AG09309 (cell line): Measurements from ENCODE around the gene COL9A2.

Experiments used
- DNase-seq: peaks from one replicate; pipeline ENCODE4 v3.0.0-alpha.2; 2010; ENCODE audit warnings: low read depth
- H3K4me3 ChIP-seq: 2 replicates; pipeline ENCODE4 v1.5.1; 2011; ENCODE audit warnings: mild to moderate bottlenecking, low read depth, low read length, moderate library complexity; ENCODE audit not compliant: control insufficient read depth
- CTCF ChIP-seq: IDR thresholded peaks from 2 replicates; pipeline ENCODE4 v1.5.1; 2011; ENCODE audit warnings: mild to moderate bottlenecking, low read depth, low read length, inconsistent platforms; ENCODE audit not compliant: insufficient read depth, control insufficient read depth; ENCODE audit errors: missing control alignments

The COL9A2 gene

GRCh38 chr1:40300249-40300567, 16.9 kb downstream of the COL9A2 start:
- no peak for DNase-seq
- no peak overlapping the region for H3K4me3 ChIP-seq
- TF ChIP-seq CTCF, result no peak

GRCh38 chr1:40299366-40300248, 17.5 kb downstream of the COL9A2 start:
- TF ChIP-seq CTCF, result no peak
- no peak overlapping the region for H3K4me3 ChIP-seq
- DNase-seq, result no peak

- no peak for TF ChIP-seq CTCF
- DNase-seq, result no peak
- H3K4me3 ChIP-seq, result no peak overlapping the region
These were observed 25.8 kb downstream of the COL9A2 start for GRCh38 chr1:40291293-40291692.

GRCh38 chr1:40281853-40282252, 35.2 kb downstream of the COL9A2 start:
- H3K4me3 ChIP-seq, result no peak overlapping the region
- TF ChIP-seq CTCF, result no peak
- DNase-seq, result no peak

GRCh38 chr1:40276122-40276521, 41.0 kb downstream of the COL9A2 start:
- no peak for TF ChIP-seq CTCF
- DNase-seq, result no peak
- no peak overlapping the region for H3K4me3 ChIP-seq

- no peak for DNase-seq
- TF ChIP-seq CTCF, result no peak
- no peak overlapping the region for H3K4me3 ChIP-seq
These were observed 42.8 kb downstream of the COL9A2 start for GRCh38 chr1:40274331-40274730.
